ENCODE data around the gene EID2B. TPM values are rescaled to one million over a fixed set of nuclear protein-coding genes. Genes with fewer than 3 reads are reported as not detected.

The EID2B gene
- total and polyA plus RNA-seq, 2 of the 8 experiments (the other 6 are each of a cell fraction or from before 2014, with no cell fraction given): 2.1 to 2.4 TPM

DNA sequence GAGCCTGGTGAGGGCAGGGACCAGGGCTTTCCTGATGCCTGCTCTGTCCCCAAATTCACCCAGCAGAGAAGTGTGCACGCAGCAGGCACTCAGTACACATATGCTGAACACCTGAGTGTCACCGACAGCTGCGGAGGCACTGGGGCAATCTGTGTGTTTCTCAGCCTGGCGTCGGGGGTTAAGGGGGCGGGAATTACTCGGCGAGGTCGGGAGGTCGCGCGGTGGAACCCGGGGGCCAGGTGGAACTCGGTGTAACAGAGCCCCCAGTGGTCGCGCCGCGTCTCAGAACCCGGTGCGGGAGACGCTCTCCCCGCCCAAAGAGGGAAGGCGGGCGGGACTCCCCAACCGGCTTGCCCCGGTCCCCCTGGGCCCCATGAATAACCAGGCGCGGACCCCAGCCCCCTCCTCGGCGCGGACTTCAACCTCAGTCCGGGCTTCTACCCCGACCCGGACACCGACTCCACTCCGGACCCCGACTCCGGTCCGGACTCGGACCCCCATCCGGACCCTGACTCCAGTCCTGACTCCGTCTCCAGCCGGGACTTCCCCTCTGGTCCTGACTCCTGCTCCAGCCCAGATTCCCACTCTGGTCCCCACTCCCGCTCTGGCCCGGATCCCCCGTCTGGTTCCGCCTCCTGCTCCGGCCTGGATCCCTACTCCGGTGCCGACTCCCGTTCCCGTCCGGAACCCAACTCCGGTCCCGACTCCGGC lies 17.7 kb downstream of the EID2B start, which contains the start of gene SELENOV (continued):
- TF ChIP-seq, protein P1, sequence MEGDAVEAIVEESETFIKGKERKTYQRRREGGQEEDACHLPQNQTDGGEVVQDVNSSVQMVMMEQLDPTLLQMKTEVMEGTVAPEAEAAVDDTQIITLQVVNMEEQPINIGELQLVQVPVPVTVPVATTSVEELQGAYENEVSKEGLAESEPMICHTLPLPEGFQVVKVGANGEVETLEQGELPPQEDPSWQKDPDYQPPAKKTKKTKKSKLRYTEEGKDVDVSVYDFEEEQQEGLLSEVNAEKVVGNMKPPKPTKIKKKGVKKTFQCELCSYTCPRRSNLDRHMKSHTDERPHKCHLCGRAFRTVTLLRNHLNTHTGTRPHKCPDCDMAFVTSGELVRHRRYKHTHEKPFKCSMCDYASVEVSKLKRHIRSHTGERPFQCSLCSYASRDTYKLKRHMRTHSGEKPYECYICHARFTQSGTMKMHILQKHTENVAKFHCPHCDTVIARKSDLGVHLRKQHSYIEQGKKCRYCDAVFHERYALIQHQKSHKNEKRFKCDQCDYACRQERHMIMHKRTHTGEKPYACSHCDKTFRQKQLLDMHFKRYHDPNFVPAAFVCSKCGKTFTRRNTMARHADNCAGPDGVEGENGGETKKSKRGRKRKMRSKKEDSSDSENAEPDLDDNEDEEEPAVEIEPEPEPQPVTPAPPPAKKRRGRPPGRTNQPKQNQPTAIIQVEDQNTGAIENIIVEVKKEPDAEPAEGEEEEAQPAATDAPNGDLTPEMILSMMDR (IDR thresholded peaks at IDR 0.05; ENCODE audit: control extremely low read depth in 1 of 3, insufficient read depth in 1 of 3, low read depth in 1 of 3, low read length in 3 of 3): peak; percentile 24 to 41 (median 34)
- TF ChIP-seq SIN3A (conservative IDR thresholded peaks at IDR 0.05 in 1 of 2, IDR thresholded peaks at IDR 0.05 in 1 of 2; ENCODE audit: low read depth in 1 of 2, low read length in 2 of 2) (peak; percentile 65 to 75; a peak in 1 of 4 replicates), CTBP2 (IDR thresholded peaks at IDR 0.05; ENCODE audit: borderline replicate concordance, insufficient read depth, insufficient read length, low read length) (peak; percentile 41), GABPA (IDR thresholded peaks at IDR 0.05; ENCODE audit: borderline replicate concordance, insufficient read depth, low read length) (peak; percentile 73; the same call in 1 of the 2 replicates), SRF (IDR thresholded peaks at IDR 0.05; ENCODE audit: low read depth, low read length) (no peak), TEAD4 (IDR thresholded peaks at IDR 0.05; ENCODE audit: low read depth, low read length) (peak; percentile 19; the same call in 1 of the 2 replicates), SIX5 (IDR thresholded peaks at IDR 0.05; ENCODE audit: low read depth, low read length) (no peak), MAFK (IDR thresholded peaks at IDR 0.05; ENCODE audit: low read depth, low read length) (no peak), BCL11A (IDR thresholded peaks at IDR 0.05; ENCODE audit: low read depth in 2 of 2, low read length in 2 of 2) (no peak), CBX8 (IDR thresholded peaks at IDR 0.05; ENCODE audit: borderline replicate concordance, low read depth, low read length) (no peak), JUND (IDR thresholded peaks at IDR 0.05; ENCODE audit: low read length) (no peak), TBP (IDR thresholded peaks at IDR 0.05; ENCODE audit: low read depth, low read length) (peak; percentile 54; the same call in 1 of the 2 replicates), SP1 (IDR thresholded peaks at IDR 0.05; ENCODE audit: low read depth, low read length) (peak; percentile 100), RBBP5 (IDR thresholded peaks at IDR 0.05; ENCODE audit: borderline replicate concordance, low read depth, low read length) (peak; percentile 71), RNF2 (IDR thresholded peaks at IDR 0.05; ENCODE audit: borderline replicate concordance, low read depth, low read length, missing control alignments, poor library complexity, severe bottlenecking) (no peak), TCF12 (IDR thresholded peaks at IDR 0.05; ENCODE audit: low read depth, low read length) (no peak)
- TF ChIP-seq, protein P2, sequence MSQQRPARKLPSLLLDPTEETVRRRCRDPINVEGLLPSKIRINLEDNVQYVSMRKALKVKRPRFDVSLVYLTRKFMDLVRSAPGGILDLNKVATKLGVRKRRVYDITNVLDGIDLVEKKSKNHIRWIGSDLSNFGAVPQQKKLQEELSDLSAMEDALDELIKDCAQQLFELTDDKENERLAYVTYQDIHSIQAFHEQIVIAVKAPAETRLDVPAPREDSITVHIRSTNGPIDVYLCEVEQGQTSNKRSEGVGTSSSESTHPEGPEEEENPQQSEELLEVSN (IDR thresholded peaks at IDR 0.05): peak; percentile 58; the same call in 1 of the 2 replicates
- TF ChIP-seq, protein P3, sequence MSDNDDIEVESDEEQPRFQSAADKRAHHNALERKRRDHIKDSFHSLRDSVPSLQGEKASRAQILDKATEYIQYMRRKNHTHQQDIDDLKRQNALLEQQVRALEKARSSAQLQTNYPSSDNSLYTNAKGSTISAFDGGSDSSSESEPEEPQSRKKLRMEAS (IDR thresholded peaks at IDR 0.05): peak; percentile 25; the same call in 1 of the 2 replicates
